ENCODE results near the gene UBE3A.

UBE3A gene

GRCh38 chr15:25325187-25325586, 113.6 kb downstream of the UBE3A start:
- DNase-seq = no peak

GRCh38 chr15:25323420-25323819, 115.4 kb downstream of the UBE3A start:
- DNase-seq = no peak

DNA sequence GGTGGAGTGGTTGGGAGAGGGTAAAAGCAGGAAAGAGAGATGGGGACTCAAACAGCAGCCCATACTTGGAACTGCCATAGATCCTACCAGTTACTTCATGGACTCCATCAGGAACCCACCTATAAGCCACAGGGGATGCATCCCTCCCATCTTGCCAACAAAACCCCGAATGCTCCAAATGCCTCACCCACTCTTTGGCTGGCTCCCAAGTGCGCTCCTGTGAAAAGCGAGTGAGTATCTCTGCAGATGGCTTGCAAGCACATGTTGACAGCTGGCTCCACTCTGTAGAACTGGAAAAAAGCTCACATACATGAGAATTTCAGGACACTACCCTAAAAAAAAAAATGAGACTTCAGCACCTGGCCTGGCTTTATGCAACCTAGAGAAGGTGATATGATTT, 151.0 kb downstream of the UBE3A start:
- no peak for DNase-seq

Measured in CD4-positive, alpha-beta T cell treated with Interleukin-4 for 4 hours (primary cell).